Thoracic aorta (tissue), 2 donors: ENCODE results near the gene FER. TPM values are rescaled to one million over a fixed set of nuclear protein-coding genes. Genes with fewer than 3 reads are reported as not detected.
"Not testable (repeated sequence)": the region's sequence is repeated elsewhere in the genome, so short reads cannot be mapped to it uniquely, and the experiment has no call there.

Experiments
- ATAC-seq: fragments of 150-250 bp; one replicate; pipeline ENCODE4 v1.8.0; 2017; ENCODE audit warnings: low read depth; ENCODE audit not compliant: insufficient number of reproducible peaks, low FRiP score
- DNase-seq: peaks from one replicate; pipeline ENCODE4 v3.0.0-alpha.2; 2020; ENCODE audit warnings: low spot score
- H3K27ac ChIP-seq, 2 donors: fragments of 200-600 bp; sonication (generic); 1 replicate in 1 of 2; 2 replicates in 1 of 2; pipeline ENCODE4 v1.5.1; 2016; ENCODE audit warnings: mild to moderate bottlenecking in 2 of 2, moderate library complexity in 2 of 2
- H3K27me3 ChIP-seq: fragments of 200-600 bp; sonication (generic); replicated peaks from 2 replicates; pipeline ENCODE4 v1.6.0; 2016; ENCODE audit warnings: mild to moderate bottlenecking; ENCODE audit not compliant: insufficient read depth
- H3K36me3 ChIP-seq: fragments of 200-600 bp; sonication (generic); one replicate; pipeline ENCODE4 v1.5.1; 2016
- H3K4me1 ChIP-seq, 2 donors: fragments of 200-600 bp; sonication (generic); 1 replicate in 1 of 2; 2 replicates in 1 of 2; pipeline versions ENCODE4 v1.5.1 to v1.6.0; 2016; ENCODE audit warnings: low read depth in 2 of 2, mild to moderate bottlenecking in 1 of 2; ENCODE audit not compliant: control insufficient read depth in 1 of 2
- H3K4me3 ChIP-seq: fragments of 200-600 bp; sonication (generic); 2 replicates; pipeline ENCODE4 v1.5.1; 2016; ENCODE audit warnings: mild to moderate bottlenecking
- H3K9me3 ChIP-seq: fragments of 200-600 bp; sonication (generic); 2 replicates; pipeline ENCODE4 v1.5.1; 2016
- CTCF ChIP-seq: fragments of 200-600 bp; sonication (generic); IDR thresholded peaks from one replicate; pipeline ENCODE4 v1.5.1; 2019; ENCODE audit warnings: antibody characterized with exemption
- total RNA-seq, 2 donors: library from RNA; depleted of rRNA; stranded (reverse); fragments of >200 nt; gene quantifications; one replicate each; pipeline versions ENCODE4 v1.1.0 to v1.2.3, GENCODE V29; 2016

Gene FER
- 10 to 100 TPM; 15.6 to 38.1 TPM for total RNA-seq

GRCh38 chr5:108747774-108748400, at the start of gene FER:
TSS of gene FER (plus strand) at chr5:108747897. CDS start at chr5:108798183, 50,286 bp downstream.
- peak; percentile 67 for ATAC-seq
- DNase-seq, result no peak

GRCh38 chr5:108700388-108700787, 47.3 kb upstream of the FER start:
- H3K27me3 ChIP-seq, H3K36me3 ChIP-seq: not testable (repeated sequence)

More at GRCh38 chr5:108747774-108748400, at the start of gene FER:
- Histone ChIP-seq H3K27ac (peak within 1 kb of the TSS; percentile 97 to 98), H3K4me1 (peaks cover 0 to 25% of the 10 kb centered on the region in 2 donors), H3K27me3 (no peaks in the 10 kb centered on the region), H3K9me3 (no peaks in the 10 kb centered on the region), H3K36me3 (no peaks in the 10 kb centered on the region), H3K4me3 (peak within 1 kb of the TSS; percentile 97)
- TF ChIP-seq CTCF, result no peak

GRCh38 chr5:108700930-108701329, 46.8 kb upstream of the FER start:
- TF ChIP-seq CTCF, result no peak
- H3K9me3 ChIP-seq, result no peaks in the 10 kb centered on the region
- no peaks in the 10 kb centered on the region for H3K4me1 ChIP-seq
- H3K36me3 ChIP-seq, result no peaks in the 10 kb centered on the region
- no peak overlapping the region for H3K27ac ChIP-seq
- no peak overlapping the region for H3K4me3 ChIP-seq
- ATAC-seq (no peak), DNase-seq (no peak)
- no peaks in the 10 kb centered on the region for H3K27me3 ChIP-seq

More at GRCh38 chr5:108700388-108700787, 47.3 kb upstream of the FER start:
- not testable (repeated sequence) for H3K4me3 ChIP-seq, H3K4me1 ChIP-seq, H3K9me3 ChIP-seq, ATAC-seq, DNase-seq, H3K27ac ChIP-seq

- no peak overlapping the region for H3K27ac ChIP-seq
- ATAC-seq (no peak), DNase-seq (no peak)
- H3K4me3 ChIP-seq, result no peak overlapping the region
- H3K27me3 ChIP-seq, result no peaks in the 10 kb centered on the region
- no peaks in the 10 kb centered on the region for H3K36me3 ChIP-seq
- TF ChIP-seq CTCF, result no peak
- no peaks in the 10 kb centered on the region for H3K9me3 ChIP-seq
- no peaks in the 10 kb centered on the region for H3K4me1 ChIP-seq
Measured at GRCh38 chr5:108702546-108702945, 45.2 kb upstream of the FER start.

GRCh38 chr5:108703313-108703712, 44.4 kb upstream of the FER start:
- Histone ChIP-seq H3K4me3 (no peak overlapping the region), H3K4me1 (no peaks in the 10 kb centered on the region), H3K27ac (no peak overlapping the region), H3K27me3 (no peaks in the 10 kb centered on the region), H3K9me3 (no peaks in the 10 kb centered on the region), H3K36me3 (no peaks in the 10 kb centered on the region)
- no peak for DNase-seq
- ATAC-seq, result no peak
- TF ChIP-seq CTCF, result no peak

- no peak for ATAC-seq
- no peak for DNase-seq
- TF ChIP-seq CTCF, result no peak
Measured at GRCh38 chr5:108707141-108707540, 40.6 kb upstream of the FER start.

More at GRCh38 chr5:108707141-108707540, 40.6 kb upstream of the FER start:
- no peaks in the 10 kb centered on the region for H3K36me3 ChIP-seq
- H3K27ac ChIP-seq, result no peak overlapping the region
- H3K4me1 ChIP-seq, result peaks cover 4% of the 10 kb centered on the region in 2 donors
- no peaks in the 10 kb centered on the region for H3K27me3 ChIP-seq
- H3K9me3 ChIP-seq, result no peaks in the 10 kb centered on the region
- H3K4me3 ChIP-seq, result no peak overlapping the region
